Esophagus squamous epithelium (tissue), 5 donors: ENCODE results near the gene PDGFRA. TPM values are rescaled to one million over a fixed set of nuclear protein-coding genes. Genes with fewer than 3 reads are reported as not detected.
"Not testable (repeated sequence)": the region's sequence is repeated elsewhere in the genome, so short reads cannot be mapped to it uniquely, and the experiment has no call there.

Experiments
- DNase-seq: peaks from one replicate; lab custom pipeline; 2025; lab: John Stamatoyannopoulos, UW
- H3K27ac ChIP-seq, 4 donors: fragments of 200-600 bp; sonication (generic); one replicate each; pipeline ENCODE4 v1.5.1; 2016 to 2019; ENCODE audit warnings: mild to moderate bottlenecking in 1 of 4
- H3K27me3 ChIP-seq, 4 donors: fragments of 200-600 bp; sonication (generic); 1 replicate in 3 of 4; 2 replicates in 1 of 4; pipeline versions ENCODE4 v1.5.1 to v1.6.0; 2017 to 2021; ENCODE audit warnings: antibody characterized with exemption in 1 of 4
- H3K36me3 ChIP-seq, 3 donors: fragments of 200-600 bp; sonication (generic); one replicate each; pipeline ENCODE4 v1.5.1; 2016 to 2019
- H3K4me1 ChIP-seq, 3 donors: fragments of 200-600 bp; sonication (generic); one replicate each; pipeline ENCODE4 v1.5.1; 2017 to 2019
- H3K4me3 ChIP-seq, 4 donors: fragments of 200-600 bp; sonication (generic); 1 replicate in 3 of 4; 2 replicates in 1 of 4; pipeline ENCODE4 v1.5.1; 2016 to 2019; ENCODE audit warnings: mild to moderate bottlenecking in 2 of 4, moderate library complexity in 1 of 4
- H3K9me3 ChIP-seq, 3 donors: fragments of 200-600 bp; sonication (generic); one replicate each; pipeline ENCODE4 v1.5.1; 2016 to 2019
- CTCF ChIP-seq, 6 experiments: fragments of 450-650 bp in 4 of 6; fragments of 200-600 bp in 2 of 6; sonication (generic) in 2 of 6; IDR thresholded peaks; one replicate each; pipeline ENCODE4 v1.5.1; 2016 to 2019; ENCODE audit warnings: antibody characterized with exemption in 6 of 6, mild to moderate bottlenecking in 4 of 6, moderate library complexity in 4 of 6
- POLR2A ChIP-seq, 4 donors: fragments of 450-650 bp; IDR thresholded peaks; one replicate each; pipeline ENCODE4 v1.6.1; 2017; ENCODE audit warnings: antibody characterized with exemption in 4 of 4, mild to moderate bottlenecking in 4 of 4, moderate library complexity in 3 of 4
- WGBS, 2 donors: methylation state at CpG; one replicate each; pipeline ENCODE4 v1.1.5; 2018; 5-methylcytosine and 5-hydroxymethylcytosine counted together
- intact Hi-C: fragments of 100-400 bp; cut with DNase I; formaldehyde crosslinking; loops from one replicate; pipeline ENCODE4 v1.15.0; 2022
- total RNA-seq, 4 donors: library from RNA; depleted of rRNA; stranded (reverse); fragments of >200 nt; gene quantifications; one replicate each; pipeline ENCODE4 v1.1.0, GENCODE V29; 2016
- donor health status: DM: yes; HTN: yes; CAD: no.

The PDGFRA gene
- total RNA-seq, 4 donors from 2014 or later = 10.8 to 81.8 (median 28.3) TPM

GRCh38 chr4:54238389-54238788 lies 9.3 kb downstream of the PDGFRA start:
- H3K27ac ChIP-seq = no peak overlapping the region
- H3K27me3 ChIP-seq = peaks cover 0 to 35% (median 0%) of the 10 kb centered on the region in 4 donors
- peaks cover 0 to 27% (median 7%) of the 10 kb centered on the region in 3 donors for H3K4me1 ChIP-seq
- peaks cover 0 to 24% (median 7%) of the 10 kb centered on the region in 3 donors for H3K9me3 ChIP-seq
- TF ChIP-seq POLR2A (IDR thresholded peaks at IDR 0.05) (no peak), CTCF (IDR thresholded peaks at IDR 0.05) (no peak)
- H3K36me3 ChIP-seq = no peaks in the 10 kb centered on the region
- intact Hi-C loops = loop anchor here (10.0 kb wide), 2 partner anchors 1044 to 1864 kb away; no protein-coding TSS in a partner anchor
- H3K4me3 ChIP-seq = no peak overlapping the region
- no peak for DNase-seq

GRCh38 chr4:54241268-54241823 lies 12.3 kb downstream of the PDGFRA start:
- H3K4me1 ChIP-seq, DNase-seq, H3K27ac ChIP-seq, intact Hi-C loops, H3K4me3 ChIP-seq, H3K36me3 ChIP-seq: not testable (repeated sequence)
- peaks cover 0 to 29% (median 7%) of the 10 kb centered on the region in 3 donors for H3K9me3 ChIP-seq
- WGBS, 2 donors = 87 to 92% methylated on average over 3 of the region's 3 CpGs
- H3K27me3 ChIP-seq = peaks cover 0 to 12% (median 0%) of the 10 kb centered on the region in 4 donors

- H3K4me3 ChIP-seq, H3K36me3 ChIP-seq, H3K4me1 ChIP-seq, intact Hi-C loops, H3K27me3 ChIP-seq, DNase-seq, H3K27ac ChIP-seq: not testable (repeated sequence)
- 94 to 95% methylated on average over 9 to 11 of the region's 15 CpGs for WGBS, 2 donors
- H3K9me3 ChIP-seq = peaks cover 0 to 29% (median 7%) of the 10 kb centered on the region in 3 donors
Measured at GRCh38 chr4:54243541-54243940, 14.4 kb downstream of the PDGFRA start.

GRCh38 chr4:54252312-54252711 lies 23.2 kb downstream of the PDGFRA start:
- WGBS, 2 donors = 44 to 56% methylated on average over 1 of the region's 1 CpG
- H3K4me3 ChIP-seq = not testable (repeated sequence)

GRCh38 chr4:54254116-54254914 lies 25.2 kb downstream of the PDGFRA start:
- no peak for DNase-seq
- peak overlapping the region in 2 of 4 donors; percentile 8 to 9 for H3K27ac ChIP-seq
- no peak overlapping the region for H3K4me3 ChIP-seq
- H3K36me3 ChIP-seq = no peaks in the 10 kb centered on the region
- intact Hi-C loops = no loop called here
- no peaks in the 10 kb centered on the region for H3K9me3 ChIP-seq
- 34 to 60% methylated on average over 5 to 7 of the region's 7 CpGs for WGBS, 2 donors
- TF ChIP-seq CTCF (IDR thresholded peaks at IDR 0.05) (no peak), POLR2A (IDR thresholded peaks at IDR 0.05) (no peak)
- peaks cover 0 to 4% (median 0%) of the 10 kb centered on the region in 3 donors for H3K4me1 ChIP-seq
- no peaks in the 10 kb centered on the region for H3K27me3 ChIP-seq

More at GRCh38 chr4:54252312-54252711, 23.2 kb downstream of the PDGFRA start:
- H3K9me3 ChIP-seq, H3K27me3 ChIP-seq, H3K36me3 ChIP-seq, intact Hi-C loops, DNase-seq, H3K27ac ChIP-seq, H3K4me1 ChIP-seq: not testable (repeated sequence)

GRCh38 chr4:54254915-54255246 lies 25.8 kb downstream of the PDGFRA start:
- peaks cover 0 to 4% (median 0%) of the 10 kb centered on the region in 3 donors for H3K4me1 ChIP-seq
- WGBS, 2 donors = 67 to 84% methylated on average over 2 to 3 of the region's 4 CpGs
- no peaks in the 10 kb centered on the region for H3K9me3 ChIP-seq

More at GRCh38 chr4:54254915-54255246, 25.8 kb downstream of the PDGFRA start:
- Histone ChIP-seq H3K27ac (peak overlapping the region in 2 of 4 donors; percentile 8 to 9), H3K36me3 (no peaks in the 10 kb centered on the region), H3K4me3 (no peak overlapping the region), H3K27me3 (no peaks in the 10 kb centered on the region)
- DNase-seq = no peak
- no peak for TF ChIP-seq CTCF (IDR thresholded peaks at IDR 0.05)
- no peak for TF ChIP-seq POLR2A (IDR thresholded peaks at IDR 0.05)
- intact Hi-C loops = no loop called here
